Measurements from ENCODE around the gene VPS45. TPM values are rescaled to one million over a fixed set of nuclear protein-coding genes. Genes with fewer than 3 reads are reported as not detected.
A peak's percentile ranks its signal among the peaks of the same experiment; 100 is the strongest.

The VPS45 gene
- total RNA-seq, 1 donor from 2014 or later, result 25.4 TPM

DNA sequence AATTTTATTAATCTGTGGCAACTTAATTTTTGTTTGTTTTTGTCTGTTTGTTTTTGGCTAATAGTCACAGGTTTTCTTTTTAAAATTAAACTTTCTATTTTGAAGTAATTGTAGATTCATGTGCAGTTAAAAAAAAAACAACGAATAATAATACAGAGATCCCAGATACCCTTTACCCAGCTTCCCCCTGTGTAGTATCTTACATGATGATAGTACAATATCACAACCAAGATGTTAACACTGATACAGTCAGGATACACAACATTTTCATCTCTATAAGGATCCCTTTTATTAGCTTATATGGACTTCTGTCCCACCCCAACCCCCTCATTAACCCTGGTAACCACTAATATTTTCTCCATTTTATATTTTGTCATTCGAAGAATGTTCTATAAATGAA is 5.9 kb downstream of the VPS45 start:
- no peak for DNase-seq

GRCh38 chr1:150076066-150076465 is 8.5 kb downstream of the VPS45 start:
- DNase-seq, result no peak

DNA sequence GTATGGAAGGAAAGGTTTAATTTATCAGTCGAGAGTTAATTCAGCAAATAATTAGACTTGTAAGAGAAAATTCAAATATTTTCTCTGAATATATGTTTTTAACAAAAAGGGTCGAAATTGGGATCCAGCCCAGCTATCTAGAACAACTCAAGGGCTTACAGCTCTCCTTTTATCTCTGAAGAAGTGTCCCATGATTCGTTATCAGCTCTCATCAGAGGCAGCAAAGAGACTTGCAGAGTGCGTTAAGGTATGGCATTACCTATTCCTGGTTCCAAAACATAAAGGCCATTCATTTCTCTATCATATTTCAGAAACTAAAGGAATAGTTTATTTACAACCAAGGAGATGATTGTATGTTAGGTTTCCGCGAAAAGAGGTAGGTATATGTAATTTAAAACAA is 9.4 kb downstream of the VPS45 start:
- no peak for DNase-seq

DNA sequence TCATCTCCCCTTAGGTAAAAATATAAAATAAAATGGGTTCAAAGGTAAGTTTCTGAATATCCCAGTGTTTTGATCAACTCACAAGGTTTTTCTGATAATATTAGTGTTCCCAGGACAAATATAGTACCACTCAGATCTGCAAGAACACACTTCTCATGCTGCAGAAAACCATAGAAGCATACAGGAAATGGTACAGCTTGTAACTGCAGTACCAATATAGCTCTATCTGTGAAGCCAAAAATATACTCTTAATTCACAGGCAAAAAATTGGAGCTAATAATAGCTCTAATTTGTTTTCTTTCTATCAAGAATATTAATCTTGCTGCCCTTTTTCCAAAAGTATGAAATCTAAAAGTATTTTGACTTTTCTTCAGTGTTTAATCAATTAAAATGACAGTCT is 13.2 kb downstream of the VPS45 start:
- DNase-seq, result no peak

GRCh38 chr1:150082494-150082893 is 14.9 kb downstream of the VPS45 start:
- no peak for DNase-seq

DNA sequence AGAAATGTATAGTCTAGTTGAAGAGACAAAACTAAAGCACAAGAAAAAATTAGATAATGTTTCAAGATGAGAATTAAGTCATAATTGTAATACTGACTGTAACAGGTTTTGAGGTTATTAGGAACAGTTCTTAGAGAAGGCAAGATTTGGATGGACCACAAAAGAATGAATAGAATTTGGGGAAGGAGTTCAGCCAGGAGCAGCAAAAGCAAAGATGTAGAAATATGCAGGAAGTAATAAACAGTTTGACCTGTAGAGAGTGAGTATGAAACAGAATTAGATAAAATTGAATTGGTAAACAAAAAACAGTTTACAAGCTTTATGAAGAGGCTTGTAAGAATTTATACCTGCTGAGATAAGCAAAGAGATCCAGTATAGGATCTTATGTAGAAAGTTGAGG is 16.3 kb downstream of the VPS45 start:
- no peak for DNase-seq

- no peak for DNase-seq
Measured at GRCh38 chr1:150085406-150085805, 17.8 kb downstream of the VPS45 start.

- DNase-seq, result no peak
Measured at GRCh38 chr1:150087415-150087814, 19.8 kb downstream of the VPS45 start.

DNA sequence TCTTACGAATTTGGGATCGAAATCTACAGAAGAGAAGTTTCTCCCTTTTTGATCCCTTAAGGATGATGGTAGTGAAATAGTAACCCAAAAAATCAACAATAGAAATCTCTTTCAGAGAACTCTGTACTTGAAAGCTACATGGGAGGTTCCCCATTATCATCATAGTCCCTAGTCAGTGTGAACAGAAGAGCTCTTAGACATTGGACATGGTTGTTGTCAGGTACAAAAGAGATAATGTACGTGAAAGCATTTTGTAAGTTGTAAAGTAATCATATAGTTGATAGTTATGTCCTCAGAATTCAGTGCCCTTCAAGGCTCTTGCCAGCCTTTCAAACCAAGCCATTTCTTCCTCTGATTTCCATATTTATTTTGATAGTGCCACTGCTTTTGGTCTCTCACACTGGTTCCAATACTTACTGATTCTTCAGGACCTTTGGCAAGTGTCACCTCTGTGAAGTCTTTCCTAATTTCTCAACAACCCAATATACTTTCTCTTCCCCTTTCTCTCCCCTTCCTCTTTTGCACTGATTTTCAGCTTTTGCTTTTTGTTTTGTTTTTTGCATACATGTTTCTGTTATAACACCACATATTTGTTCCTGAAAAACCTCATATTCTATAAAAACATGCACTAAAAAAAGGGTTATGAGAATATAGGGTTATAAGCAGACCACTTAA is 22.4 kb downstream of the VPS45 start:
- DNase-seq, result no peak

GRCh38 chr1:150092180-150092791 is 24.7 kb downstream of the VPS45 start:
- no peak for DNase-seq

- DNase-seq, result no peak
Measured at GRCh38 chr1:150093805-150094204, 26.2 kb downstream of the VPS45 start.

- DNase-seq, result no peak
Measured at GRCh38 chr1:150094734-150095265, 27.2 kb downstream of the VPS45 start.

- DNase-seq, result no peak
Measured at GRCh38 chr1:150102986-150103385, 35.4 kb downstream of the VPS45 start.

DNA sequence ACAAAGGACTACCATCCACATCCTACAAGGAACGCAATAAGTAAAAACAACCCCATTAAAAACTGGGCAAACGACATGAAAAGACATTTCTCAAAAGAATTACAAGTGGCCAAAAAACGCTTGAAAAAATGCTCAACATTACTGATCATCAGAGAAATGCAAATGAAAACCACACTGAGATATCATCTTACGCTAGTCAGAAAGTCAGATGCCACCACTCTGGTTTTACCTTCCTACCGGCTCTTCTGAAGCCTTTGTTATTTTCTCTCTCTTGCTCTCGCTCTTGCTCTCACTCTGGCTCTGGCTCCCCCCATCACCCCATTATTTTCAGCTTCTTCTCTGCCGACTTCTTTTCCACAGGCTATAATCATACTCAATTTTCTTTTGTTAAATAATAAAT is 38.8 kb downstream of the VPS45 start:
- DNase-seq, result no peak

- peak; percentile 49 for DNase-seq
Measured at GRCh38 chr1:150109586-150109985, 42.0 kb downstream of the VPS45 start.

DNA sequence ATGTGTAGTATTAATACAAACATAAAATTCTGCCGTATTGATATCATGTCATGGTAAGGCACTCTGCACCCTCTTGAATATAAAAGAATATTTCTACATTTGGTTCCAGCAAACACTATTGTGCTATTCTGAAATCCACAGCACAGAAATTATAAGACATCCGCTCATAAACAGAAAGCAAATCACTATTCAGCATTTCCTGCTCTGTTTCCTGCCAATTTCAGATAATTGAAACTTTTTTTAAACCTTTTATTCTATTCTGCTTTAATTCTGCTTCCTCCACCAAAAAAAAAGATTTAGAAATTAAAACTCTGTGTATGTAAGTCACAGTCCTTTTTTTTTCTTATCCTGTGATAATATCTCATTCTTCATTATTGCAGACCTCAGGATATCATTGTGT is 42.5 kb downstream of the VPS45 start:
- peak; percentile 57 for DNase-seq

GRCh38 chr1:150111670-150112069 is 44.1 kb downstream of the VPS45 start:
- no peak for DNase-seq

- DNase-seq, result no peak
Measured at GRCh38 chr1:150115121-150115520, 47.5 kb downstream of the VPS45 start.

GRCh38 chr1:150118716-150119115 is 51.1 kb downstream of the VPS45 start:
- DNase-seq, result peak; percentile 48

GRCh38 chr1:150121236-150121862 is 53.8 kb downstream of the VPS45 start:
- no peak for DNase-seq

DNA sequence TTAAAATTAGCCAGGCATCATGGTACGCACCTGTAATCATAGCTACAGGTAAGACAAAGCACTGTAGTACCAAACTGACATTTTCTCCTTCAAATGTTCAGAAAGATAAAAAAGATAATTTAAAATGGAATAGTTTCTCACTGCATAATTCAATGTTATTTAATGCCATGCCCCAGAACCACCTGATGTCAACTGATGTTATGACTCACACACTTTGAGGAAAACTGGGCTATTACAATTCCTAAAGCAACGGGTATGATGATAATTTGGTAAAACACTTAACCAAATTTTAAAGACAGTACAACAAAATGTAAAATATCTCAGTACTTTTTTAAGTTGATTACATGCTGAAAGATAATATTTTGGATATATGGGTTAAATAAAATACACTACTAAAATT is 59.2 kb downstream of the VPS45 start:
- no peak for DNase-seq

- DNase-seq, result no peak
Measured at GRCh38 chr1:150127464-150127863, 59.9 kb downstream of the VPS45 start.

DNA sequence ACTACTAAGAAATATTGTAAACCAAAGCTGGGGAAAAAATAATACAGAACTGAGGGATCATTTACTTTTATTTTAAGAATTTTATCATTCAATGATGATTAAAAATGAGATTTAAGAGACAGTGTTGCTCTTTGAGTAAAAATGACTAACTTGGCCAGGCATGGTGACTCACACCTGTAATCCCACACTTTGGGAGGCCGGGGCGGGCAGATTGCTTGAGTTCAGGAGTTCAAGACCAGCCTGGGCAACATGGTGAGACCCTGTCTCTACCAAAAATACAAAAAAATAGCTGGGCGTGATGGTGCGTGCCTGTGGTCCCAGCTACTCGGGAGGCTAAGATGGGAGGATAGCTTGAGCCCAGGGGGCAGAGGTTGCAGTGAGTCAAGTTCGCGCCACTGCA is 60.3 kb downstream of the VPS45 start:
- DNase-seq, result no peak

- no peak for DNase-seq
Measured at GRCh38 chr1:150132372-150132771, 64.8 kb downstream of the VPS45 start.

Measured in dermis blood vessel endothelial cell (primary cell).